HS-5 (cell line): Measurements from ENCODE around the gene DMBT1.

Experiments
- DNase-seq: peaks from one replicate; pipeline ENCODE4 v3.0.0-alpha.2; 2012; ENCODE audit warnings: low read depth

DMBT1 gene

GRCh38 chr10:122548407-122549085, 12.0 kb upstream of the DMBT1 start:
- no peak for DNase-seq

- DNase-seq: no peak
Measured at GRCh38 chr10:122549636-122550035, 10.9 kb upstream of the DMBT1 start.

DNA sequence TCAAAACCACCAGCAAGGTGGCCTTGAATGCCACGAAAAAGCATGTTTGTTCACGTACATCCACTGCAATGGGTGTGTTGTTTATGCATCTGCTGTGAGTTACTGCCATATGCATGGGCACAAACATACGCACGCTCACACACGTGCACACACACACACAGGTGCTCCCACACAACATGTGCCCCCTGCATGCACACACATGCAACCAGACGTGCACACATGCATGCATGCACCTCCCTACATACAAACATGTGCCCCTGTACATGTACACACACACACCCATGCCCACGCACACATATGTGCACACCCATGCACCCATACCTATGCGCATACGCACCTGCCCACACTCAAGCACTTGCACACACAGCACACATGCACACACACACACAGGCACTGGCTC, 10.1 kb upstream of the DMBT1 start:
- no peak for DNase-seq

DNA sequence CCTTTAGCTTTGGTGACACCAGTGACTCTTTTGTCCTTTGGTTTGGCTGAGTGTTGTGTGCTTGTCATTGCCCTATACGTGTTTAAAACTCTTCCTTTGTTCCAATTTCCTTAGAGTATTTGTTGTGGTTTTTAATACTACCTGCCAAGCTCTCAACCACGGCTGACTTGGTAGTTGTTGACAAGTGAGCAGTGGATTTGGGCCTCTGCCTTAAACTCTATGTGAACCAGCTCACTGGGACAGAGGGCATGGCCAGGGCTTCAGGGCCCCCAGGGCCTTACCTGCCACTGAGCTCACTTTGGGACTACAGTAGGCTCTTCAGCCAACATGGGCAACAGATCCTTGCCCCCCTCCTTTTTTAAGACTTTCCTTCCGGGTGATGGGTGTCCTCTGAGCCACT, 9.6 kb upstream of the DMBT1 start:
- DNase-seq: no peak

- no peak for DNase-seq
Measured at GRCh38 chr10:122551450-122551849, 9.1 kb upstream of the DMBT1 start.

GRCh38 chr10:122553341-122553740, 7.2 kb upstream of the DMBT1 start:
- no peak for DNase-seq

GRCh38 chr10:122554131-122555036, 6.2 kb upstream of the DMBT1 start:
- DNase-seq: no peak

GRCh38 chr10:122555442-122555841, 5.1 kb upstream of the DMBT1 start:
- no peak for DNase-seq

DNA sequence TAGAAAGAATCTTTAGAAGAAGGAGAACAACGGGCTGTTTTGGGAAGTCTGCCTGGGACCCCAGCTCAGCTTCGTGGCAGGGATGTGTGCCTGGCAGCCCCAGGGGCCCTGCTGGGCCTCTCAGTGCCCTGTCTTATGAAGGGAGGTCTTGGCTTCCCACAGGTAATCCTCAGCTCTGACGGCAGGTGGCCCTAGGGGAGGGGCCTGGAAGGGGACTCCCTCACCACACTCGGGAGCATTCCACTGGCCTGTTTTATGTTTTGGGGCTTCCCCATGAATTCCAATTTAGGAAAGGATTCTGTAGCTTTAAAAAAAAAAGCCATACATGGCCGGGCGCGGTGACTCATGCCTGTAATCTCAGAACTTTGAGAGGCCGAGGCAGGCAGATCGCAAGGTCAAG, 3.0 kb upstream of the DMBT1 start:
- DNase-seq: no peak

DNA sequence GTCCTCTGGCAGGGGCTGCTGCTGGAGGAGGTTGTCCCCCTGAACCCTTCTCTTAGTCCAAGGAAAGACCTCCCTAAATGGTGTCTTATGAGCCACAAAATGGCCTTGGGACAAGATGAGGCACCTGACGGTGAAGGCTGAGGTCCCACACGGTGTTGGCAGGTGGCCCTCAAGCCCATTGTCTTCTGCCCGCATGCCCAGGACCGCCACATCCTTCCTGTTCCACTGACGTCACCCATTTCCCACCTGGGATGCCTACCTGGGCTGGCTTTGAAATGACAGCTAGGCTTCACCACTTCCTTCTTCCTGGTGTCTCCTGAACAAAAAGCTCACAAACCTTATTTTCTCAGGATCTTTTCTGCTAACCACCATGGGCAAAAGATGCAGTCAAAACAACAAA, 2.1 kb upstream of the DMBT1 start:
- DNase-seq: no peak

DNA sequence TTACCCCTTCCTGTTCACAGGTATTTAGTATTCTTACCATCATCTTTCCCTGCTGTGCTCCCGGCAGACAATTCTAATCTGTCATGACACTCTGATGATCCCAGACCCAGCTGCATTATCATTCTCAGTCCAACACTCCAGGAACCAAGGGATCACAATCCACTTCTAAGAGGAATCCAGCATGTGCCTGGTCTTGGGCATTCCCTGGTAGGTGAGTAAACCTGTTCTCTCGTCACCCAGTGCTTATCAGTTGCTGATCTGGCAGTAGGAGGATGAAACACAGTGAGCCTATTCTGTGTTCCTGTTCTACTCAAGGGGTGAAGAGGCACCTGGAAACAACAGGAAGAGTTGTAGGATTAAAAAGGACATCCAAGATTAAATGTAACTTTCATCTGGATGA, 1.3 kb upstream of the DMBT1 start:
- DNase-seq: no peak

DNA sequence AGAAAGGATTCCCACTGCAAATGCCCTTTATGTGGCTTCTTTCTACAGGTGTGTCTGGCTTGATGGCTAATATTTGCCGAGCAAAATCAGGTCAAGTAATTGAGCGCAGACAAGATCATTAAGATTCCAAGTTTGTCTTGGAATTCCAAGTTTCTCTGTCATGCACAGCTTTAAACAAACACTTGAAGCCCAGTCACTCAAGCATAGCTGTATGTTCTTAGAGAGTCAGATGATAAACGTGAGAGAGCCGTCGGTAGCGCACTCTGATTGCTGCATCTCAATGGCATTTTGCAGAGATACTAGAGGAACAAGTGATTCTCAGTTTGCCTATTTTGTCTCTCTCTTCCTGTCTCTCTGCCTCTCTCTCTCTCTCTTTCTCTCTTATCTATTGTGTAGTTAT, 658 bp downstream of the DMBT1 start:
- DNase-seq: no peak

DNA sequence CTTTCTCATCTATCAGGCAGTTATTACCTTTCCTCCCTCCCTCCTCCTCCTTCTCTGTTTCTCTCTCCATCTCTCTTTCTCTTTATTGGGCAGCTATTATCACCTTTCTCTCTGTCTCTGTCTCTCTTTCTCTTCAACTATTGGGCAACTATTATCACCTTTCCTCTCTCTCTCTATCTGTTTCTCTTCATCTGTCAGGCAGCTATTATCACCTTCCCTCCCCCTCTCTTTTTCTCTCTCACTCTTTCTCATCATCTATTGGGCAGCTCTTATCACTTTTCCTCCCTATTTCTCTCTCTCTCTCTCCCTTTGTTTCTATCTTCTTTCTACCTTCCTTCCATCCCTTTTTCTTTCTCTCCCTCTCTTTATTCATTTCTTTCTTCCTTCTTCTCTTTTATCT, 1.2 kb downstream of the DMBT1 start:
- DNase-seq: no peak

DNA sequence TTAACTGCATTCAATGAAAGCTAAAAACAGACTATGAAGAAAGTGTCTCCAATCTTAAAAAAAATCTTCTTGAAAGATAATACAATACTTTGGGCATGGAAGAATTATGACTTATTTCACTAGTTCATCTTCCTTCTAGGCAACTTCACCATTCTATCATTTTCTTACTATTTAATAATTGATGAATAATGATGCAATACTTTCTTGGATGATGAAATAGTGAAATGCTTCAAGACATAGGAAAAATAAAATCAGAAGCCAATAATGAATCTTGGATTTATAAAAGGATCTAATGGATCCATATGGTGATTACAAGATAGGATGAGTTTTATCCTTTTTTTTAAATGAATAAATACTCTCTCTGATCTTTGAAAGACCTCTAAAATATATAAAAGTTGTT, 4.4 kb downstream of the DMBT1 start:
- no peak for DNase-seq

GRCh38 chr10:122565766-122566206, 5.2 kb downstream of the DMBT1 start:
- peak; percentile 25 for DNase-seq

- no peak for DNase-seq
Measured at GRCh38 chr10:122566632-122567031, 6.1 kb downstream of the DMBT1 start.

DNA sequence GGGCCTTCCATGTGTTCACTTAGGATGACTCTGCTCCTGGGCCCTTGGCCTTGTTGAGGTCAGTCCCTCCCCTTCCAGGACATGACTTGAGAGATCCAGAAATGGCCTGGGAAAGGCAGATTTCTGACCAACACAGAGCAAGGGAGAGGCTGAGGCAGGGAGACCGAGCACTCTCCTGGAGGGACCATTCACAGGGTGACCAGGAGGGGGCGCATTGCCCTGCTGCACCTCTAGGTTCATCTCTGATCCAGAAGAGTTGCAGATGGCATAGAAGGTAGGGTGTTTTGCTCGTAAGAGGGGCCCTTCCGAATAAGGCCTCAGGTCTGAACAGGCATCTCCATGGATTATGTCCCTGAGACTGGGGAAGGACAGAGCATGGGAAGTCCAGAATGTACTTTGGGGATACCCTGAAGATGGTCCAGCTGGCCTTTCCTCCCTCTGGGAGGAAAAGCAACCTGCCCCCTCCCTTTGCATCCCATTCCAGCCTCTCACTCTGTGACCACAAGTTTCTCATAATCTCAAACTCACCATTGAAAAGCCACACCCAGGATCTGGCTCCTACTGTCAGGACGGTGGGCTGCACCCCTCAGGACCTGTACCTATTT, 6.6 kb downstream of the DMBT1 start:
- no peak for DNase-seq

DNA sequence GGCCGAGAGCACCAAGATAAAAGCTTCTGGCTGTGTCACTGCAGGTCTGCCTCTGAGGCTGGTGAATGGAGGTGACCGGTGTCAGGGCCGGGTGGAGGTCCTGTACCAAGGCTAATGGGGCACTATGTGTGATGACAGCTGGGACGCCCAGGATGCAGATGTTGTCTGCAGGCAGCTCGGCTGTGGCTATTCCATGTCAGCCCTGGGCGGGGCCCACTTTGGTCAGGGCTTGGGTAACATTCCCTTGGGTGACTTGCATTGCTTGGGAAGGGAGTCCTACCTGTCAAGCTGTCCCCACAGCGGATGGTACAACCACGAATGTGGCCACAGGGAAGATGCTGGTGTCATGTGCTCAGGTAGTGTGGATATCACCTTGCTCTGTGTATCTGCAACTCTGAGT, 8.0 kb downstream of the DMBT1 start:
- no peak for DNase-seq

DNA sequence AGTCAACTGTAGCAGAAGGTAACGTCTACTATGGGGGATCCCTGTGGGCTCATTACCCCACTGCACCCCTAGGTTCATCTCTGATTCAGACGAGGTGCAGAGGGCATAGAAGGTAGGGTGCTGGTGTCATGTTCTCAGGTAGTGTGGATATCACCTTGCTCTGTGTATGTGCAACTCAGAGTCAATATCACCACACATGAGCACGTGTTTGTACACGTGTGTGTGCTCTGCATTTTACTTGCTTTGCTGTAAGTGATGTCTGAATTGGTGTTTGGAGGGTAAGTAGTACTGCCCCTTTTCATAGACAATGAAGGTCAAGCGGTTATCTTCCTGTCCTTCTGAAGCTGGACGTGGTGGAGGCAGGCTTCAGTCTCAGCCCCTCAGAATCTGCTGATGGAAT, 10.4 kb downstream of the DMBT1 start:
- no peak for DNase-seq

DNA sequence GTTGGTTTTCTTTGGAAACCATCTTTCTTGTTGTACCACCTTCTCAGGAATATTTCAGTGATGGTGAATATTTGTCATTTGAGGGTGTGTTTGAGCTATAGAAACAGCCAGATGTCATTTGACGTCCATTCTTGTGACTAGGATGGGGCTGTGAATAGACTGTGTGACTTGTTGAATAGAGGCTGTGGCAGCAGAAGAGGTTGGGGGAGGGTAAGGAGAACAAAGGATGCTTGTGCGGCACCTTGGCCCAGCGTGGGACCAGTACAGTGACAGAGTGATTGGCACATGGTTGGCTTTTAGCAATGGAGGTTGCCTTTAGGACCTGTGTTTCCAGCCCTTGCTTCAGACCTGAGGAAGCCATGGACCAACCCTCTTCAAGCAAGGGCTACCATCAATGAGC, 11.3 kb downstream of the DMBT1 start:
- DNase-seq: no peak

GRCh38 chr10:122575776-122576175, 15.2 kb downstream of the DMBT1 start:
- no peak for DNase-seq

- DNase-seq: no peak
Measured at GRCh38 chr10:122576291-122576690, 15.7 kb downstream of the DMBT1 start.

- DNase-seq: no peak
Measured at GRCh38 chr10:122577311-122577885, 16.8 kb downstream of the DMBT1 start.
